Tibial nerve (tissue), 4 donors: ENCODE data around the gene SLC66A2.

ENCODE experiments used
- CTCF ChIP-seq, 5 experiments: fragments of 200-600 bp in 3 of 5; fragments of 450-650 bp in 2 of 5; sonication (generic) in 3 of 5; IDR thresholded peaks; one replicate each; pipeline ENCODE4 v1.5.1; 2016 to 2019; ENCODE audit warnings: antibody characterized with exemption in 5 of 5, mild to moderate bottlenecking in 3 of 5, moderate library complexity in 2 of 5
- EP300 ChIP-seq, 2 donors: sonication (generic); formaldehyde crosslinking; IDR thresholded peaks; one replicate each; pipeline ENCODE4 v1.6.1; 2017; ENCODE audit warnings: antibody characterized with exemption in 2 of 2, mild to moderate bottlenecking in 1 of 2

GRCh38 chr18:79931475-79931874 lies 20.0 kb downstream of the SLC66A2 start:
- TF ChIP-seq CTCF (IDR thresholded peaks at IDR 0.05) (no peak), EP300 (IDR thresholded peaks at IDR 0.05) (no peak)
